GM18951 (cell line): ENCODE results near the gene CCDC7.
"Not testable (repeated sequence)": the region's sequence is repeated elsewhere in the genome, so short reads cannot be mapped to it uniquely, and the experiment has no call there.

ENCODE experiments used
- POLR2A ChIP-seq: IDR thresholded peaks from 4 replicates; pipeline ENCODE4 v1.6.1; 2011; ENCODE audit warnings: mild to moderate bottlenecking; ENCODE audit not compliant: insufficient read length, insufficient read depth; ENCODE audit errors: extremely low read depth
- in situ Hi-C: fragments of 300-500 bp; cut with MboI; formaldehyde crosslinking; loops from one replicate; pipeline ENCODE4 v1.12.0; 2022; ENCODE audit warnings: low sequenced_read_pairs, mixed read lengths, inconsistent platforms; ENCODE audit not compliant: unreplicated experiment

Gene CCDC7

DNA sequence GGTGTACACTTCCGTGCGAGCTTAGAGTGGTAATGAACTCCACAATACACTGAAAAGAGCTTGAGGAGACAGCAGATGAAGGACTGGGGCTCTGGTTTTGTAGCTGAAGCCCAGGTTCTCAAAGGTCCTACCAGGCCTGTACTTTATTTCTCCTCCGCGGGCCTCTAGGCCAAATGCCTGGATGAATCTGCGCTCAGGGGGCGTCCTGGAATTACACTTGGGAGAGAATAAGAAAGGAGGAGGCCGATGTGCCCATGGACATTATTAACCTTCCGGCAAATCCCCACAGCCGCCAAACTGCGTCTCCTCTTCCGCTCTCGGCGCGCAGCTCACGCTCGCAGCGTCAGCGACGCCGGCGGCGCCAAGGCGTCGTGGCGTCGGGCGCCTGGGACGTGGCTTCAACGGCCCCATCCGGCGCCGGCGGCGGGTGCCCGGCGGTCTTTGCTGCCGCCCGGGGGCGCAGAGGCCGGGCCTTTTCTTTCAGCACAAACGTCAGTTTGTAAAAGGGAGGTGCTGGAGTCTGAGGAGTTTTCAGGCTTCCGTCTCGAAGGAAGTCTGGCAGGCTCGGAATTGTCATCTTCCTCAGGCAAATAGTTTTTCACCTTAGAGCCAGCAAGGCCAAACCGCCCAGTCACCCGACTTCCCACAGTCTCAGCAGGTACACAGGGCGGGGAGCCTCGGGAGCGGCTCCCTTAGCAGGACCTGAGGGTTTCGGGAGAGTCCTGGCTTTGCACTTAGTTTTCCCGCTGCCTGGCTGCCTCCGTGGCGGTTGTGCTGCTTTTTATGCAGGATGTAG lies at the start of gene CCDC7:
Gene CCDC7 (plus strand): TSS at position 401 of the 796 bp plus-strand sequence. CDS start 5,503 bp downstream, outside the sequence.
- TF ChIP-seq POLR2A: peak; percentile 96
- in situ Hi-C loops: no loop called here

DNA sequence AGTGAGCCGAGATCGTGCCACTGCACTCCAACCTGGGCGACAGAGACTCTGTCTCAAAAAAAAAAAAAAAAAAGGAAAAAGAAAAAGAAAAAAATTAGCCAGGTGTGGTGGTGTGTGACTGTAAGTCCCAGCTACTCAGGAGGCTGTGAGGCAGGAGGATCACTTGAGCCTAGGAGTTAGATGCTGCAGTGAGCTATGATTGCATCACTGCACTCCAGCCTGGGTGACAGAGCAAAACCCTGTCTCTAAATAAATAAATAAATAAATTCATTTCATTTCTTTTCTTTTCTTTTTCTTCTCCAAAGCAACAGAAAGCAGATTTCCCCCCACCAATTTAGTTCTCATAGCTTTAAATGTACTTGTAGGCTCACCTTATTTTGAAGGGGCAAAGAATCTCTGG lies 48.8 kb upstream of the CCDC7 start:
- in situ Hi-C loops: not testable (repeated sequence)

DNA sequence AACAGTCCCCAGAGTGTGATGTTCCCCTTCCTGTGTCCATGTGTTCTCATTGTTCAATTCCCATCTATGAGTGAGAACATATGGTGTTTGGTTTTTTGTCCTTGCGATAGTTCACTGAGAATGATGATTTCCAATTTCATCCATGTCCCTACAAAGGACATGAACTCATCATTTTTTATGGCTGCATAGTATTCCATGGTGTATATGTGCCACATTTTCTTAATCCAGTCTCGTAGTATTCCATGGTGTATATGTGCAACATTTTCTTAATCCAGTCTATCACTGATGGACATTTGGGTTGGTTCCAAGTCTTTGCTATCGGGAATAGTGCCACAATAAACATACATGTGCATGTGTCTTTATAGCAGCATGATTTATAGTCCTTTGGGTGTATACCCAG lies 46.2 kb upstream of the CCDC7 start:
- in situ Hi-C loops: not testable (repeated sequence)

DNA sequence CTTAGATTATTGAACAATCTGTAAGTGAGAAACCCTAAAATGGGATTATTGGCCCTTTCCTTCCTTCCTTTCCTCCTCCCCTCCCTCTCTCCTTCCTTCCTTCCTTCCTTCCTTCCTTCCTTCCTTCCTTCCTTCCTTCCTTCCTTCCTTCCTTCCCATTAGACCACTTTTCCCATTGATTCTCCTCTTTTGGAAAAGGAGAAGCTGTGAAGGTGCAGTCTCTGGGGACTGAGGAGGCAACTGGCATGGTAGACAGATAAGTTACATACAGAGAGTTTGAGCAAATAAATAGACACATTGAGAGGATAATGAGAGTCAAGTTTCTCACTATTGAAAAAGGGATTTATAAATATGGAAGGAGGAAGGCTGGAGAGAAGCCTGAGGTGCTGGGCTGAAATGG lies 45.0 kb upstream of the CCDC7 start:
- in situ Hi-C loops: no loop called here
- TF ChIP-seq POLR2A: no peak

DNA sequence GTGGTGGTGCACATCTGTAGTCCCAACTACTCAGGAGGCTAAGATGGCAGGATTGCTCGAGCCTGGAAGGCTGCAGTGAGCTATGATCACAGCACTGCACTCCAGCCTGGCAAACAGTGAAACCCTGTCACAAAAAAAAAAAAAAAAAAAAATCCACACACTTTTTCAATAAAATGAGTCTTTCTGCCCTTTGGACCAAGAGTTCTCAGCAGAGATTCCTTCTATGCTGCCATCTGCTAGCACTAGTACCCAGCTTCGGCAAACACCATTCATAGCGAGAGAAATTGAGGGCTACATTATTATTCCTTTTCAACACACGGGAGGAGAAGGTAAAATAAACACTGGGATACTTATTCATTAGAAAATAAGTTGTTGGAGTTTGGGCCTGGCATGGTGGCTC lies 43.4 kb upstream of the CCDC7 start:
- in situ Hi-C loops: no loop called here
- TF ChIP-seq POLR2A: no peak

DNA sequence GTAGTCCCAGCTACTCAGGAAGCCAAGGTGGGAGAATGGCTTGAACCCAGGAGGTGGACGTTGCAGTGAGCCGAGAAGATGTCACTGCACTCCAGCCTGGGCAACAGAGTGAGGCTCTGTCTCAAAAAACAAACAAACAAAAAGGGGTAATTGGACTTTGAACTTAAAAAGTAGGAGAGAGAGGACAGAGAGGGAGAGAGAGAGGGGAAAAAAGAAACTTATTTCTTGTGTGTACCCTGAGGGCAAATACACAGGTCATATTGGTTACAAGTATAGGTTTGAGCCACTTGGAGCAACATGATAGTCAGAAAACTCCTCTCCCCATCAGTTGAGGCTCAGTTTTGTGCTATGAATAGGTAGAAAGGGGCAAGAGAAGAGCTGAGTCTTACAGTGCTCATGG lies 42.8 kb upstream of the CCDC7 start:
- no peak for TF ChIP-seq POLR2A
- in situ Hi-C loops: no loop called here

DNA sequence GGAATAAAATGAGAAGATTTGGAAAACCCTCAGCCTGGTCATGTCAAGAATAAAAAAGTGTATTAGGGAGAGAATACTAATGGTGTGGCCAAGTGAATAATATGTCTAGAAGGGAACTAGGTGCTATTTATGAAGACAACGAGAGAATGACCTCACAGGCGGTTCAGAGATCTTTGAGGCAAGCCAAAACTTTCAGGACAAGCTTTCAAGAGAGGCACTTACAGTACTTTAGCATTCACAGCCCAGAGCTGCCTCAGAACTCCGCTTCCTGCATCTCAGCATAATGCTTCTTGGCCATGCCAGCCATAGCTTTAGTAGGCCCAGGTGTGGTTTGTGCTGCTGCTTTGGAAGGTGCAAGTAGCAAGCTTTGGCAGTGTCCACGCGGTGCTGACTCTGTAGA lies 37.2 kb upstream of the CCDC7 start:
- in situ Hi-C loops: no loop called here
- TF ChIP-seq POLR2A: no peak

DNA sequence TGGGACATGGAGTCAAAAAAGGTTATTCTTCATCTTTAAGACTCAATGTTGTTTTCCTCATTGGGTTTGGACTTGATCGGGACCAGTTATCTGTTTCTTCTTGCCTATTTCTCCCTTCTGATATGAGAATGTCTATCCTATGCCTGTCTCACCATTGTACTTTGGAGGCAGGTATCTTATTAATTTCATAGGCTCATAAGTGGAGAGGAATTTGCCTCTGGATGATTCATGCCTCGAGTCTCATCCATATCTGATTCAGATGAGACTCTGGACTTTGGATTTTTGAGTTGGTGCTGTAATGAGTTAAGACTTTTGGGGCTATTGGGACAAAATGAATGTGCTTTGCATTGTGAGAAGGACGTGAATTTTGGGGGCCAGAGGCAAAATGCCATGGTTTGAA lies 36.2 kb upstream of the CCDC7 start:
- in situ Hi-C loops: no loop called here
- no peak for TF ChIP-seq POLR2A

DNA sequence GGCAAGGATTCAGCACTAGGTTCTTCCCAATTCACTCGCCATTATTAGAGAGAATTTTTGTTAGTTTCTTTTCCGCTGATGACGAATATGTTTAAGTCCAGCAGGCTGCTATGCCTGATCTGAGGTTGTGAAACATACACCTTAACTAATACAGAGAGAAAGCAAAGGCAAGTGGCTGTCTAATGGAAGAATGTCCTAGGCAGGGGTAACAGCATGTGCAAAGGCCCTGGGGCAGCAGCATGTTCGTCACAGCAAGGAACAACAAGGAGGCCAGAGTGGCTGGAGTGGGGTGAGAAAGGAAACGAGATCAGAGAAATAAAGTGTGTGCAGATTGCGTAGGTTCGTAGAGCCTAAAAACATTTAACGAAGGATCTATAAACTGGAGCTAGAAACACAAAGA lies 35.4 kb upstream of the CCDC7 start:
- in situ Hi-C loops: no loop called here
- no peak for TF ChIP-seq POLR2A

DNA sequence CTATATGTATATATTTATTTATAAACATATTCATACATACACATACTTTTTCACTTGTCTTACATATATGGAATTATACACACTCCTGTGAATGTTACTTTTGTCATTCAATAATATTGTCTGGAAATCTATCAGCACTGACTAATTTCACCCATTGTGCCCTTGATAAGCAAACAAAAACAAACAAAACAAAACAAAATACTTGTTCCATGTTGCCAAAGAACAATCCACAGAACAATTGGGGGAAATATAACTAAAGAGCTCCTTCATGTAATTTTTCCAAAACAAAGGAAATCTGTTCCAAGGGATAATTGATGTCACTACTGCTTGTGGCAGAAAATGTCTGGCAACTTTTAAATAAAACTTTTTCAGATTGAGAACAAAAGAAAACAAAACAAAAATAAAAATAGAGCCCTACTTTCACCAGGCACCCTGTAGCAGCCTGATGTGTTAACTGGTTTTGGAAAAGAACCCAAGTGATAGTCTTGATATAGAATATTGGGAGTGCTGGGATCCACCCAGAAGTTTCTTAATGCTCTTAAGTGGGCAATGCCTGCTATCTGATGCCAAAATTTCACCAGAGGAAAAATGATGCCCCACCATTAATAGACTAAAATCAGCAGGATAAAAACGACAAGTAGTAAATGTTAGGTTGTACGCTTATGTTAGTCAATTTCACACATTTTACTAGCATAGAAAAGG lies 34.0 kb upstream of the CCDC7 start:
- in situ Hi-C loops: no loop called here
- TF ChIP-seq POLR2A: no peak

DNA sequence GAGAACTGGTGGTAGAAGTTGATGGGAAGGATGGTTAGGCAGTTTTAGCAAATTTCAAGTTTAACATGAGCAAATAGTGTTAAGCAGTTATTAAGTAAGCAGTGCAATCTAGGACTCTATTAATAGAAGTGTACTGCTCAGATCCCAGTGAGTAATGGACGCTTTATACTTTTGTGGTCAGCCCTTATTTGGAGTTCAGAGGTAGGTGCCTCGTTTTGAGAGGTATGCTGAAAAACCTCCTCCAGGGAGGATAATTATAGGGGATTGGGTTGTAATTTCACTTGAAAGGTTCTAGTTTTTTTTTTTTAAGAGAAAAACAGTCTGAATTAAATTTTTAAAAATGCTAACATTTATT lies 33.5 kb upstream of the CCDC7 start:
- in situ Hi-C loops: no loop called here
- no peak for TF ChIP-seq POLR2A

DNA sequence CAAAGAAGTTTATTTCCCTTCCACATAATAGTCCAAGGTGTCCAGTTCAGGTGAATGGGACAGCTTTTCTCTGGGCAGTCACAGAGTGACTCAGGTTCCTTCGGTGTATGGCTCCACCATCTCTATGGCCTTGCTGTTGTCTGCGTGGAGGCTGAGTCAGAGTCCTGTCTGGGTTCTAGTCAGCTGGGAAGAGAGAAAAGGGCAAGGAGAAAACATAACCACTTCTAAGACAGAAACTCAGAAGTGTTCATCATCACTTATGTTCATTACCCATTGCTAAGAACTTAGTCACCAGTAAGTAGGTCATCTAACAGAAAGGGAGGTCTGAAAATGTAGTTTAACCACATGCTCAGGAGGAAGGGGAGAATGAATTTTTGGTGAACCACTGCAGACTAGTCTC lies 32.4 kb upstream of the CCDC7 start:
- in situ Hi-C loops: no loop called here
- no peak for TF ChIP-seq POLR2A

DNA sequence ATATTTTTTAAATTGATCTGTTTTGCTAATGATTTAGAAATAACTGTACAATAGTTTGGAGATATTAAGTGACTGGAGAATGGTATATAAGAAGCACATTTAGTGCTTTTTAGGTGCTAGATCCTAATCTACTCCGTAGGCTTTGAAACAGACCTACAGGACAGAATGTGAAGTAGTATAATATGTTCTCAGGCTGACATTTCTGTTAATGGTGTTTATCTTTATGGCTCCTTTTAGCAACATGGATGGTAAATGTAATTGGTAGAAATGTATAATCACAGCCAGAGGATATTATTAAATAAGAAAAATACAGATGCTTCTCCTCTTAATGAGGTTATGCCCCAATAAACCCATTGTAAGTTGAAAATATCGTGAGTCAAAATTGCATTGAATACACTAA lies 30.6 kb upstream of the CCDC7 start:
- in situ Hi-C loops: no loop called here
- no peak for TF ChIP-seq POLR2A

DNA sequence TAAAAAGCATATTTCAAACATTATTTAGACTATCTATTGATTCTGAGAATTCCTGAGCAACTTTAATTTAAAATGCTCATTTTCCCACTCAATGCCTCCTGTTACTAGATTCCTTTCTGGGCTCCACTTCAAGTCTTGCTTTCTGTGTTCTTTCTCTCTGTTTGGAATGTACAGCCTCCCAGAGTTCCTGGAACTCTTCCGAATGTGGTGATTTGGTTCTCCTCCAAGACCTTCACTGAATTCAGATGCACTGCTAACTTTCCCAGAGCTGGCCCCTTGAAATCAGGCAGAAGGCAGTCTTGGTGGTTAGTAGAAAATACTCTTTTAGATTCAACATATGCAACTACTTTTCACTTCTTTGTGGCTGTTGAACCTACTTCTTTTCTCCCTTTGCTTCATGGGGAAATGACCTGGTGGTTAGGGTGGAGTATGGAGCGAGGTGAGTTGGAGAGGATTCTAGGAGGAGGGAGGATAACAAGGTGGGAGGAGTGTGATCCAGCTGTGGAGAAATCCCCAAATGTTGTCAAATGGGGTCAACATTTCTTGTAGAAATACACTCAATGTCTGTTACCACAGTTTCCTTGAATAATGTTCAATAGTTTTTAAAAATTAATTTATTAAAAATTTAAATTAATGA lies 27.9 kb upstream of the CCDC7 start:
- in situ Hi-C loops: no loop called here
- TF ChIP-seq POLR2A: no peak
